Measurements from ENCODE around the gene LRRK2.
"Not testable (repeated sequence)": the region's sequence is repeated elsewhere in the genome, so short reads cannot be mapped to it uniquely, and the experiment has no call there.

LRRK2 gene

GRCh38 chr12:40248585-40249297, 23.9 kb downstream of the LRRK2 start:
- no peak for DNase-seq (ENCODE audit: low spot score)

GRCh38 chr12:40250652-40251051, 25.9 kb downstream of the LRRK2 start:
- not testable (repeated sequence) for DNase-seq (ENCODE audit: low spot score)

GRCh38 chr12:40253936-40254335, 29.1 kb downstream of the LRRK2 start:
- DNase-seq (ENCODE audit: low spot score), result no peak

- no peak for DNase-seq (ENCODE audit: low spot score)
Measured at GRCh38 chr12:40254455-40255085, 29.8 kb downstream of the LRRK2 start.

- no peak for DNase-seq (ENCODE audit: low spot score)
Measured at GRCh38 chr12:40258371-40258770, 33.6 kb downstream of the LRRK2 start.

GRCh38 chr12:40261937-40262336, 37.1 kb downstream of the LRRK2 start:
- DNase-seq (ENCODE audit: low spot score), result no peak

- no peak for DNase-seq (ENCODE audit: low spot score)
Measured at GRCh38 chr12:40262657-40263056, 37.9 kb downstream of the LRRK2 start.

GRCh38 chr12:40263616-40264409, 39.0 kb downstream of the LRRK2 start:
- no peak for DNase-seq (ENCODE audit: low spot score)

- DNase-seq (ENCODE audit: low spot score), result no peak
Measured at GRCh38 chr12:40271981-40272664, 47.3 kb downstream of the LRRK2 start.

- no peak for DNase-seq (ENCODE audit: low spot score)
Measured at GRCh38 chr12:40281791-40282364, 57.1 kb downstream of the LRRK2 start.

- no peak for DNase-seq (ENCODE audit: low spot score)
Measured at GRCh38 chr12:40286583-40286982, 61.8 kb downstream of the LRRK2 start.

- DNase-seq (ENCODE audit: low spot score), result no peak
Measured at GRCh38 chr12:40287369-40287975, 62.7 kb downstream of the LRRK2 start.

GRCh38 chr12:40292788-40293429, 68.1 kb downstream of the LRRK2 start:
- DNase-seq (ENCODE audit: low spot score), result no peak

- DNase-seq (ENCODE audit: low spot score), result no peak
Measured at GRCh38 chr12:40298341-40298740, 73.5 kb downstream of the LRRK2 start.

- no peak for DNase-seq (ENCODE audit: low spot score)
Measured at GRCh38 chr12:40300490-40300889, 75.7 kb downstream of the LRRK2 start.

- DNase-seq (ENCODE audit: low spot score), result no peak
Measured at GRCh38 chr12:40309001-40309400, 84.2 kb downstream of the LRRK2 start.

GRCh38 chr12:40310211-40310610, 85.4 kb downstream of the LRRK2 start:
- no peak for DNase-seq (ENCODE audit: low spot score)

- DNase-seq (ENCODE audit: low spot score), result no peak
Measured at GRCh38 chr12:40312196-40312595, 87.4 kb downstream of the LRRK2 start.

- DNase-seq (ENCODE audit: low spot score), result no peak
Measured at GRCh38 chr12:40312982-40313576, 88.3 kb downstream of the LRRK2 start.

GRCh38 chr12:40313928-40314327, 89.1 kb downstream of the LRRK2 start:
- no peak for DNase-seq (ENCODE audit: low spot score)

- DNase-seq (ENCODE audit: low spot score), result no peak
Measured at GRCh38 chr12:40314927-40315326, 90.1 kb downstream of the LRRK2 start.

Data from cerebellar cortex (tissue), 1 donor.